ENCODE results near the gene NEIL1. TPM values are rescaled to one million over a fixed set of nuclear protein-coding genes. Genes with fewer than 3 reads are reported as not detected.
A peak's percentile ranks its signal among the peaks of the same experiment; 100 is the strongest.
"Not testable (repeated sequence)": the region's sequence is repeated elsewhere in the genome, so short reads cannot be mapped to it uniquely, and the experiment has no call there.

Gene NEIL1
- total RNA-seq, 4 donors from 2014 or later, result 20.0 to 66.8 (median 41.2) TPM

DNA sequence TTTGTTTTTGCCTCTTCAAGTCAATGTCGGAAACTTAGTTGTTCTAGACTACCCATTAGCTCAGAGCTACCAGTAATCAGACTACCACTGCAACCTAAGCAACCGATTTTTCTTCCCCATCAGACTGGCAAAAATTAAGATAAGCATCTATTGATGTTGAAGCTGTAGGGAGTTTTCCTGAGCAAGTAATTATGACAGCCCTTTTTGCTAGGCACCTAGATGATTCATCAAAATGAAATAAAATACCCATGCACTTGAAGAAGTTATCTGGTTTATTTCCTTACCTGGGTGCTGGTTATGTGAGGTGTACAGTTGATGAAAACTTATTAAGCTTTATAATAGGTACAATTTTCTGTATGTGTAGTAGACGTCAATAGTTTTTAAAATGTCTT is 11.5 kb upstream of the NEIL1 start:
- WGBS, 2 donors, result 29 to 31% methylated on average over 3 of the region's 3 CpGs

DNA sequence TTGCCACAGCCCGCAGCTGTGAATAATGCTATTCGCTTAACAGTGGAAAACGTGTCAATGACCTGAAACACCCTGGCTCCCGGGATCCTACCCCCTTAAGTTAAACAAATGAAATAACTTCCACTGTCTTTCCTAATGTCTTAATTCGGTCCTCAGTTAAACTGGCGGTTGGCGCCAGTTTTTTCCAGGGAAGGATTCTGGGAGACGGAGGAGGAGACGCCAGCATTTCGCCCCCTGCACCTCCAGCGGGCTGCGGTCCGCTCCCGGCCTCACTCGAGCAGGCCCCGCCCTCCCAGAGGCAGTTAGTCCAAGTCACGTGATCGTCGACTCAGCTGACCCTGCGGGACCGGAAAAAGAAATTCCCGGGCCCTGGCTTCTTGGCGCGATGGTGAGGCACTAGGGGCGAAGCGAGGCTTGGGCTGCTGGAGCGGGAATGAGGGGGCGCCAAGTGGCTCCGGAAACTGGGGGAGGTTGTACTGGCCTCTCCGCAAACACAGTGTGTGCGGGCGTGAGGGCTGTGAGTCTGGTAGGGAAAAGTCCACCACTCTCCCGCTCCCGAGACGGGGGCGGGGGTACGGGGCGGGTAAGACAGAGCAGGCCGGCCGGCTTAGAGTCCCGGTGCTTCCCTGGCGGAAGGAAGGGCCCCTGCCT is 11.0 kb upstream of the NEIL1 start, which contains the start of gene COMMD4:
Gene COMMD4, plus strand, starts transcription at position 359 of the 651 bp plus-strand sequence. Its CDS starts 27 bp downstream, at position 386.
- TF ChIP-seq, protein P1, sequence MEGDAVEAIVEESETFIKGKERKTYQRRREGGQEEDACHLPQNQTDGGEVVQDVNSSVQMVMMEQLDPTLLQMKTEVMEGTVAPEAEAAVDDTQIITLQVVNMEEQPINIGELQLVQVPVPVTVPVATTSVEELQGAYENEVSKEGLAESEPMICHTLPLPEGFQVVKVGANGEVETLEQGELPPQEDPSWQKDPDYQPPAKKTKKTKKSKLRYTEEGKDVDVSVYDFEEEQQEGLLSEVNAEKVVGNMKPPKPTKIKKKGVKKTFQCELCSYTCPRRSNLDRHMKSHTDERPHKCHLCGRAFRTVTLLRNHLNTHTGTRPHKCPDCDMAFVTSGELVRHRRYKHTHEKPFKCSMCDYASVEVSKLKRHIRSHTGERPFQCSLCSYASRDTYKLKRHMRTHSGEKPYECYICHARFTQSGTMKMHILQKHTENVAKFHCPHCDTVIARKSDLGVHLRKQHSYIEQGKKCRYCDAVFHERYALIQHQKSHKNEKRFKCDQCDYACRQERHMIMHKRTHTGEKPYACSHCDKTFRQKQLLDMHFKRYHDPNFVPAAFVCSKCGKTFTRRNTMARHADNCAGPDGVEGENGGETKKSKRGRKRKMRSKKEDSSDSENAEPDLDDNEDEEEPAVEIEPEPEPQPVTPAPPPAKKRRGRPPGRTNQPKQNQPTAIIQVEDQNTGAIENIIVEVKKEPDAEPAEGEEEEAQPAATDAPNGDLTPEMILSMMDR (IDR thresholded peaks at IDR 0.05), result no peak
- TF ChIP-seq POLR2A (IDR thresholded peaks at IDR 0.05), result no peak
- WGBS, 2 donors, result 1% methylated on average over 28 to 42 of the region's 42 CpGs

More for the DNA sequence above, 11.5 kb upstream of the NEIL1 start:
- H3K4me3 ChIP-seq (ENCODE audit: low read depth, poor library complexity, severe bottlenecking), result no peak overlapping the region
- no peak for TF ChIP-seq POLR2A (IDR thresholded peaks at IDR 0.05)
- TF ChIP-seq, protein P1 (IDR thresholded peaks at IDR 0.05), result no peak
- DNase-seq (ENCODE audit: low spot score in 2 of 2), result no peak
- intact Hi-C loops (cut with DNase I; ENCODE audit: low total_unique reads), result no loop called here

DNA sequence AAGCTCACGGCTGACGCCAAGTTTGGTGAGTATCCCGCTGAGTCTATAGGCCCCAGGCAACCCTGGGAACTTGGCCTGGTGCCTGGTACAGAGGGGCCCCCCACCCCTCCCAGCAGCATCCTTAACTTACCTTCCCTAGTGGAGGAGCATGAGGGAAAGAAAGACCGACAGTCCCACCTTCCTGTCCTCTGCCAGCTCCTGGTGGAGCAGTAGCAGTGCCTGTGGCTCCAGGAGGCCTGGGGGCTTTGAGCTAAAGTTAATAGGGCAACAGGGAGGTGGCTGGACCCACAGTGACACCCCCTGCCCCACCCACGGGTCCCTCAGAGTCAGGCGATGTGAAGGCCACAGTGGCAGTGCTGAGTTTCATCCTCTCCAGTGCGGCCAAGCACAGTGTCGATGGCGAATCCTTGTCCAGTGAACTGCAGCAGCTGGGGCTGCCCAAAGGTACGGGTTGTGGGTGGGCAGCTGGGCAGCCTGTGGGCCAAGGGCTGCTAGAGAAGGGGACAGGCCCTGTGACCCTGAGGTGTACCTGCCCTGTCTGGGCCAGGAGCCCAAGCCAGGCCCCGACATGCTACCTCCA is 8.1 kb upstream of the NEIL1 start:
- H3K4me3 ChIP-seq (ENCODE audit: low read depth, poor library complexity, severe bottlenecking), result no peak overlapping the region
- DNase-seq (ENCODE audit: low spot score in 2 of 2), result no peak
- 84 to 90% methylated on average over 9 to 11 of the region's 11 CpGs for WGBS, 2 donors
- TF ChIP-seq, protein P1 (IDR thresholded peaks at IDR 0.05), result no peak
- TF ChIP-seq POLR2A (IDR thresholded peaks at IDR 0.05), result no peak
- intact Hi-C loops (cut with DNase I; ENCODE audit: low total_unique reads), result no loop called here

More for the DNA sequence above, 11.0 kb upstream of the NEIL1 start, which contains the start of gene COMMD4:
- intact Hi-C loops (cut with DNase I; ENCODE audit: low total_unique reads), result no loop called here
- H3K4me3 ChIP-seq (ENCODE audit: low read depth, poor library complexity, severe bottlenecking), result peak within 1 kb of the TSS; percentile 65
- peak; percentile 94 to 99 for DNase-seq (ENCODE audit: low spot score in 2 of 2)

DNA sequence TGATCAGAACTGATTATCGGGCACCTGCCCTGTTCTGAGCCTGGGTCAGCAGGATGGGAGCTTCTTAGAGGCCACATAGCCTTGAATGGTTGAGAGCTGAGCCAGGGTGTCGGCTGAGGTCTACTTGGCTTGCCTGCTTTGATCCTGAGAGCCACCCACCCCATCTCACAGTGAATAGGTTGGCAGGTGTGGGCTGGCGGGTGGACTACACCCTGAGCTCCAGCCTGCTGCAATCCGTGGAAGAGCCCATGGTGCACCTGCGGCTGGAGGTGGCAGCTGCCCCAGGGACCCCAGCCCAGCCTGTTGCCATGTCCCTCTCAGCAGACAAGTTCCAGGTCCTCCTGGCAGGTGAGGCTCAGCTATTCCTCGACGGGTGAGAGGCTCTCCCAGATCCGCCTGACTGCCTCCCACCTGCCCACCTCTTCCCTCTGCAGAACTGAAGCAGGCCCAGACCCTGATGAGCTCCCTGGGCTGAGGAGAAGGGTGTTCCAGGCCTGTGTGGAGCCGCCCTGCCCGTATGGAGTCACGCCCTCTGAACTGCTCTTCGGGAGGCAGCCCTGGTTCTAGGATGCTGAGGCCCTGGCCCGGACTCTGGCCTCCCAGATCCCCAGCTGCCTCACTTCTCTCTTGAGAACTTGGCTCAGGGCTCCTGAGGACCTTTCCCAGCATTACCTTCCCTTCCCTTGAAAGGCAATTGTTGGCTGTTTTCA is 7.2 kb upstream of the NEIL1 start:
- intact Hi-C loops (cut with DNase I; ENCODE audit: low total_unique reads), result loop anchor here (10.0 kb wide), 1 partner anchor 795 kb away; the partner anchor contains the start of gene ARID3B
- no peak for DNase-seq (ENCODE audit: low spot score in 2 of 2)
- WGBS, 2 donors, result 89 to 90% methylated on average over 10 to 13 of the region's 13 CpGs
- TF ChIP-seq, protein P1 (IDR thresholded peaks at IDR 0.05), result no peak
- no peak for TF ChIP-seq POLR2A (IDR thresholded peaks at IDR 0.05)
- no peak overlapping the region for H3K4me3 ChIP-seq (ENCODE audit: low read depth, poor library complexity, severe bottlenecking)

DNA sequence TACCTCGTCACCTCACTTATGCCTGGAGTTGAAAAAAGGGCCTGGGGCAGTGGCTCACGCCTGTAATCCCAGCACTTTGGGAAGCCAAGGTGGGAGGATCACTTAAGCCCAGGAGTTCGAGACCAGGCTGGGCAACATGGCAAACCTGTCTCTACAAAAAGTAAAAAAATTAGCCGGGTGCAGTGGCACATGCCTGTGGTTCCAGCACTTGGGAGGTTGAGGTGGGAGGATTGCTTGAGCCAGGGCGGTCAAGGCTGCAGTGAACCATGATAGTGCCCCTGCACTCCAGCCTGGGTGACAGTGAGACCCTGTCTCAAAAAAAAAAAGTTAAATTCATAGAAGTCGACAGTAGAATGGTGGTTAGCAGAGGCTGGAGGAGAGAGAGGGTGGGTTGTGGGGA is 4.6 kb upstream of the NEIL1 start:
- intact Hi-C loops (cut with DNase I; ENCODE audit: low total_unique reads), result loop anchor here (10.0 kb wide), 1 partner anchor 797 kb away; the partner anchor contains the start of gene ARID3B
- no peak for DNase-seq (ENCODE audit: low spot score in 2 of 2)
- TF ChIP-seq POLR2A (IDR thresholded peaks at IDR 0.05), result no peak
- TF ChIP-seq, protein P1 (IDR thresholded peaks at IDR 0.05), result no peak
- no peak overlapping the region for H3K4me3 ChIP-seq (ENCODE audit: low read depth, poor library complexity, severe bottlenecking)
- 79 to 86% methylated on average over 6 of the region's 6 CpGs for WGBS, 2 donors

DNA sequence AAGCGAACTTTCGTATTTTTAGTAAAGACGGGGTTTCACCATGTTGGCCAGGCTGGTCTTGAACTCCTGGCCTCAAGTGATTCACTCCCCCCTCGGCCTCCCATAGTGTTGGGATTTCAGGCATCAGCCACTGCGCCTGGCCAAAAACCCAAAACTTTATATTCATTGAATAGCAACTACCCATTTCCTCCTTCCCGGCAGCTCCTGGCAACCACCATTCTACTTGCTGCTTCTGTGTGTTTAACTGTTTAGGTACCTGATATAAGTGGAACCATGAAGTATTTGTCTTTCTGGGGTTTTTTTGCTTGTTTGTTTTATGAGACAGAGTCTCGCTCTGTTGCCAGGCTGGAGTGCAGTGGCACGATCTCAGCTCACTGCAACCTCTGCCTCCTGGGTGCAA is 2.9 kb upstream of the NEIL1 start:
- intact Hi-C loops (cut with DNase I; ENCODE audit: low total_unique reads), result loop anchor here (10.0 kb wide), 1 partner anchor 799 kb away; the partner anchor contains the start of gene ARID3B
- not testable (repeated sequence) for H3K4me3 ChIP-seq (ENCODE audit: low read depth, poor library complexity, severe bottlenecking); DNase-seq (ENCODE audit: low spot score in 2 of 2)
- 42 to 46% methylated on average over 8 of the region's 8 CpGs for WGBS, 2 donors
